ENCODE measurements around the gene SCARB1. TPM values are rescaled to one million over a fixed set of nuclear protein-coding genes. Genes with fewer than 3 reads are reported as not detected.

Gene SCARB1
- total and polyA plus RNA-seq, 2 of the 13 experiments (the other 11 are each of a cell fraction or from before 2014, with no cell fraction given), result 63.4 to 160 TPM

- TF ChIP-seq ATF6 (CRISPR knock-in tag; conservative IDR thresholded peaks at IDR 0.05), result no peak
- TF ChIP-seq ZNF256 (CRISPR knock-in tag; conservative IDR thresholded peaks at IDR 0.05), result no peak
- TF ChIP-seq, protein P1, sequence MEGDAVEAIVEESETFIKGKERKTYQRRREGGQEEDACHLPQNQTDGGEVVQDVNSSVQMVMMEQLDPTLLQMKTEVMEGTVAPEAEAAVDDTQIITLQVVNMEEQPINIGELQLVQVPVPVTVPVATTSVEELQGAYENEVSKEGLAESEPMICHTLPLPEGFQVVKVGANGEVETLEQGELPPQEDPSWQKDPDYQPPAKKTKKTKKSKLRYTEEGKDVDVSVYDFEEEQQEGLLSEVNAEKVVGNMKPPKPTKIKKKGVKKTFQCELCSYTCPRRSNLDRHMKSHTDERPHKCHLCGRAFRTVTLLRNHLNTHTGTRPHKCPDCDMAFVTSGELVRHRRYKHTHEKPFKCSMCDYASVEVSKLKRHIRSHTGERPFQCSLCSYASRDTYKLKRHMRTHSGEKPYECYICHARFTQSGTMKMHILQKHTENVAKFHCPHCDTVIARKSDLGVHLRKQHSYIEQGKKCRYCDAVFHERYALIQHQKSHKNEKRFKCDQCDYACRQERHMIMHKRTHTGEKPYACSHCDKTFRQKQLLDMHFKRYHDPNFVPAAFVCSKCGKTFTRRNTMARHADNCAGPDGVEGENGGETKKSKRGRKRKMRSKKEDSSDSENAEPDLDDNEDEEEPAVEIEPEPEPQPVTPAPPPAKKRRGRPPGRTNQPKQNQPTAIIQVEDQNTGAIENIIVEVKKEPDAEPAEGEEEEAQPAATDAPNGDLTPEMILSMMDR (CRISPR knock-in tag; IDR thresholded peaks at IDR 0.05), result no peak
- TF ChIP-seq MAFF (IDR thresholded peaks at IDR 0.05; ENCODE audit: low read depth, low read length), result no peak
- no peak for TF ChIP-seq ZNF713 (CRISPR knock-in tag; IDR thresholded peaks at IDR 0.05)
- TF ChIP-seq, protein P2, sequence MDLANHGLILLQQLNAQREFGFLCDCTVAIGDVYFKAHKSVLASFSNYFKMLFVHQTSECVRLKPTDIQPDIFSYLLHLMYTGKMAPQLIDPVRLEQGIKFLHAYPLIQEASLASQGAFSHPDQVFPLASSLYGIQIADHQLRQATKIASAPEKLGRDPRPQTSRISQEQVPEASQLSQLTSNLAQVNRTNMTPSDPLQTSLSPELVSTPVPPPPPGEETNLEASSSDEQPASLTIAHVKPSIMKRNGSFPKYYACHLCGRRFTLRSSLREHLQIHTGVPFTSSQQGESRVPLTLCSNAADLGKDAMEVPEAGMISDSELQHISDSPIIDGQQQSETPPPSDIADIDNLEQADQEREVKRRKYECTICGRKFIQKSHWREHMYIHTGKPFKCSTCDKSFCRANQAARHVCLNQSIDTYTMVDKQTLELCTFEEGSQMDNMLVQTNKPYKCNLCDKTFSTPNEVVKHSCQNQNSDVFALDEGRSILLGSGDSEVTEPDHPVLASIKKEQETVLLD (CRISPR knock-in tag; IDR thresholded peaks at IDR 0.05; ENCODE audit: low read depth), result no peak
- TF ChIP-seq ZNF33A (CRISPR knock-in tag; IDR thresholded peaks at IDR 0.05; ENCODE audit: borderline replicate concordance), result no peak
- peak; percentile 87 for TF ChIP-seq TBX2 (CRISPR knock-in tag; IDR thresholded peaks at IDR 0.05; ENCODE audit: borderline replicate concordance)
- no peak for TF ChIP-seq NCOA5 (CRISPR knock-in tag; IDR thresholded peaks at IDR 0.05)
- TF ChIP-seq FOXO4 (CRISPR knock-in tag; conservative IDR thresholded peaks at IDR 0.05), result no peak
- TF ChIP-seq IKZF5 (CRISPR knock-in tag; IDR thresholded peaks at IDR 0.05), result peak; percentile 74
- TF ChIP-seq ZFP36L1 (CRISPR knock-in tag; IDR thresholded peaks at IDR 0.05), result 0 out of 2 replicates have a peak, but pooled peaks have one; percentile 46
- TF ChIP-seq ZNF432 (CRISPR knock-in tag; IDR thresholded peaks at IDR 0.05; ENCODE audit: borderline replicate concordance), result no peak
- TF ChIP-seq PPARG (CRISPR knock-in tag; conservative IDR thresholded peaks at IDR 0.05), result peak; percentile 32; the same call in 1 of the 2 replicates
- TF ChIP-seq, protein P3, sequence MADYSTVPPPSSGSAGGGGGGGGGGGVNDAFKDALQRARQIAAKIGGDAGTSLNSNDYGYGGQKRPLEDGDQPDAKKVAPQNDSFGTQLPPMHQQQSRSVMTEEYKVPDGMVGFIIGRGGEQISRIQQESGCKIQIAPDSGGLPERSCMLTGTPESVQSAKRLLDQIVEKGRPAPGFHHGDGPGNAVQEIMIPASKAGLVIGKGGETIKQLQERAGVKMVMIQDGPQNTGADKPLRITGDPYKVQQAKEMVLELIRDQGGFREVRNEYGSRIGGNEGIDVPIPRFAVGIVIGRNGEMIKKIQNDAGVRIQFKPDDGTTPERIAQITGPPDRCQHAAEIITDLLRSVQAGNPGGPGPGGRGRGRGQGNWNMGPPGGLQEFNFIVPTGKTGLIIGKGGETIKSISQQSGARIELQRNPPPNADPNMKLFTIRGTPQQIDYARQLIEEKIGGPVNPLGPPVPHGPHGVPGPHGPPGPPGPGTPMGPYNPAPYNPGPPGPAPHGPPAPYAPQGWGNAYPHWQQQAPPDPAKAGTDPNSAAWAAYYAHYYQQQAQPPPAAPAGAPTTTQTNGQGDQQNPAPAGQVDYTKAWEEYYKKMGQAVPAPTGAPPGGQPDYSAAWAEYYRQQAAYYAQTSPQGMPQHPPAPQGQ (CRISPR knock-in tag; IDR thresholded peaks at IDR 0.05; ENCODE audit: borderline replicate concordance), result no peak
- TF ChIP-seq ZNF788 (CRISPR knock-in tag; IDR thresholded peaks at IDR 0.05; ENCODE audit: borderline replicate concordance), result no peak; the same call in 1 of the 2 replicates
- TF ChIP-seq, protein P4, sequence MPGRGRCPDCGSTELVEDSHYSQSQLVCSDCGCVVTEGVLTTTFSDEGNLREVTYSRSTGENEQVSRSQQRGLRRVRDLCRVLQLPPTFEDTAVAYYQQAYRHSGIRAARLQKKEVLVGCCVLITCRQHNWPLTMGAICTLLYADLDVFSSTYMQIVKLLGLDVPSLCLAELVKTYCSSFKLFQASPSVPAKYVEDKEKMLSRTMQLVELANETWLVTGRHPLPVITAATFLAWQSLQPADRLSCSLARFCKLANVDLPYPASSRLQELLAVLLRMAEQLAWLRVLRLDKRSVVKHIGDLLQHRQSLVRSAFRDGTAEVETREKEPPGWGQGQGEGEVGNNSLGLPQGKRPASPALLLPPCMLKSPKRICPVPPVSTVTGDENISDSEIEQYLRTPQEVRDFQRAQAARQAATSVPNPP (CRISPR knock-in tag; IDR thresholded peaks at IDR 0.05), result no peak
- no peak for TF ChIP-seq ZNF616 (CRISPR knock-in tag; IDR thresholded peaks at IDR 0.05; ENCODE audit: low read depth)
- peak; percentile 75; the same call in 1 of the 2 replicates for TF ChIP-seq ZSCAN29 (CRISPR knock-in tag; conservative IDR thresholded peaks at IDR 0.05)
Measured at GRCh38 chr12:124881123-124881522, 17.5 kb upstream of the SCARB1 start (continued).
